ENCODE measurements around the gene MXI1.

The MXI1 gene

DNA sequence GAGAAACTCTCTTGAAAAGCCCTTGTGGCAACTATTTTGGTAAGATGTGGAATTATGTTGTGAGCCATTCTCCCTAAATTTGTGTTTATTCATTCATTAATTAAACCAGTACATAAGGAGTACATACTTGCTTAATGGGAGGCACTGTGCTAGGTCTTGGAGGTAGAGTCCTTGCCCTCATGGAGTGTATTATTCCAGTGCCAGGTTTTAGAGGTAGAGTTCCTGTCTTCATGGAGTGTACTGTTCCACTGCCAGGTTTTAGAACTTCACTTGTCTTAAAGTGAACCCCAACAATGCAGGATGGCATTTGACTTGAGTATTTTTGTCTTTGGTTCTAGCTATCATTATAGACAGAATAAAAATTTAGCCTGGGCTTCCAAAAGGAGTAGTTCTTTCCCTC, 8.8 kb downstream of the MXI1 start:
- DNase-seq = no peak

DNA sequence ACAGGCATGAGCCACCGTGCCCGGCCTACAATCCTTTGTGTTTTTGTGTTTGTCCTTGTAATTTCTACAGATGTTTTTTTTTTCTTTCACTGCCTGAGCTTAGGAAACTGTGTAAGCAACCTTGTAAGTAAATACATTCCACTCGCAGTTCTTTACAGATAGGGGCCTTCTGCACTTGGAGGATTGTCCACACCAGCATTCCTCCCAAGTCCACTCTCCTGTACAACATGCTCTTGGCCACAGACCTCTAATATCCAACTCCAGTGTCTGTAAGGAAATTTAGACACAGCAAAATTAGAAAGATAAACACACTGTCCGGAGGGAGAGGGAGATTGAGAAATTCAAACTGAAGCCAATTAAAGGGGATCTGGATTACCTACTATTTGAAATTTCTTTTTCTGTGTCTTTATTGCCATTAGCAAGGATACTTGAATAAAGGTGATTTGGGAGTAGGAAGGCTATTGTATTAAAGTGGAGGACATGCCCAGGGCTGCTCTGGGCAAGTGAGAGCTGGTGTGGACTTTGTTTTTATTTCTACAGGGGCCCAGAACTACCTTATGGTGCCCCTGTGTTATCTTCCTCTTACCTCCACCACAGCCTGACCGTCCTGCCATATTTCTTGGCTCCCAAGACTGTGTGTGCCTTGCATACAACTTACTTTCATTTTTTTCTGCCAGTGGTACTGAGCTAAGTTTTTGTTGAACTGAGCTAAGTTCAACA, 9.7 kb downstream of the MXI1 start:
- DNase-seq = no peak

DNA sequence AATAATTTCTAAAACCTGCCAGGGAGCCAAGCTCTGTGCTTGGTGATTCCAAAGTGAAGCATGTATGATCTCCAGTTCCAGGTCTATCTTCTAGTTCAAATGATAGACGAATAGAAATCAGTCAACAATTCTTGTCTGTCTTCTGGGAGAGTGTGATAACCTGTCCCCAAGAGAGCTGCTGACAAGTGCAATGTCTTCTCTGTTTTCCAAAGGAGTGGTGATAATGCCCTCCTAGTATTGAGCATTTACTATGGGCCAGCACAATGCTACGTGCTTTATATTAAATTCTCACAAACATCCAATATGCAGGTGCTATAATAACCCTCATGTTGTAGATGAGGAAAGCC, 10.2 kb downstream of the MXI1 start:
- DNase-seq = no peak

DNA sequence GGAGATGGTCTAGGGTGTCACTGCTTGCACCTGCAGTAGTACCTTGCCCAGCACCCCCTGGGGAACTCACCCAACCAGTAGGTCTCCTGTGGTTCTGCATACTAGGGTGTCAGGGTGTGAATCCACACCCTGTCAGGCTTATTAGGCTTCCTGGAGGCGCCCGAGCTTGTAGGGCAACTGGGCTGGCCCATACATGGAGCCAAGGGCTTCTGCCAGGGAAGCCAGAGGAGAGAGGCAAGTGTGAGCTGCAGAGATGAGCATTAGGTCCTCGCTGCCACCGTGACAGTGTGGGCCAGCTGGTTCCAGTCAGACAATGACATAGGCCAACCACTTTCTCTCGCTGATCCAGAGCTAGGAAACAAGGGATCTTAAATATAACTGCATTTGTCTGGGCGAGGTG, 11.2 kb downstream of the MXI1 start:
- no peak for DNase-seq

DNA sequence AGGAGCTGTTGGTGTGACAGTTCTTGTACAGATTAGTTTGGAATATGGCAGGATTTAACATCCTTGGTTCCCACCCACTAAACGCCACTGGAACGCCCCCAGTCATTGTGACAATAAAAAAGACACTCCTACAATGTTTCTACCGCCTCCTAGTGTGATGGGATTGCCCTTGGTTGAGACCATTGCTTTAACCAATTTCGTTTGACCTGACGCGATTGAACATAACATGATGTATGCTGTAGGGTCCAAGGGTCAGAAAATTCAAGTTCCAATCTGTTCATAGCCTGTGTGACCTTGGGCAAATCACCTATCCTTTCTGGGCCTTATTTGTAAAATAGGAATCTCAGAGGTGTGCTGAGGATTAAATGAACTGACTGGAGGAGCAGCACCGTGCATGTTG, 12.5 kb downstream of the MXI1 start:
- no peak for DNase-seq

DNA sequence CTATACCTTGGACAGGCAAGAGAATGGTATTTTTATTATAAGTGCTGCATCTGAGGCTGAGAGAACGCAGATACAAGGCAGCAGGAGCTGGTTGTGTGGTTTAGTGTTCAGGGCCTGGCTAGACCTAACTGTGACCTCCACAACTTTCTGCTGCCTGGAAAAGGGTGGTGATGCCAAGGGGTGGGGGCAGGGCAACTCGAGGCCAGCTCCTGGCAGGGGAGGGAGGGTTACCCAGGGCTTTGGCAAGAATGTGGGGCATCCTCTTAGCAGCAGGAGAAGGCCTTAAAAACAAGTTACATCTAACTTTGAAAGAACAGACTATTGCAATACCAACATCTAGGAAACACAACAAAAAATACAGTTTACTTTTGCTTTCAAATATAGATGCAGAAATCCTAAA, 13.0 kb downstream of the MXI1 start:
- no peak for DNase-seq

DNA sequence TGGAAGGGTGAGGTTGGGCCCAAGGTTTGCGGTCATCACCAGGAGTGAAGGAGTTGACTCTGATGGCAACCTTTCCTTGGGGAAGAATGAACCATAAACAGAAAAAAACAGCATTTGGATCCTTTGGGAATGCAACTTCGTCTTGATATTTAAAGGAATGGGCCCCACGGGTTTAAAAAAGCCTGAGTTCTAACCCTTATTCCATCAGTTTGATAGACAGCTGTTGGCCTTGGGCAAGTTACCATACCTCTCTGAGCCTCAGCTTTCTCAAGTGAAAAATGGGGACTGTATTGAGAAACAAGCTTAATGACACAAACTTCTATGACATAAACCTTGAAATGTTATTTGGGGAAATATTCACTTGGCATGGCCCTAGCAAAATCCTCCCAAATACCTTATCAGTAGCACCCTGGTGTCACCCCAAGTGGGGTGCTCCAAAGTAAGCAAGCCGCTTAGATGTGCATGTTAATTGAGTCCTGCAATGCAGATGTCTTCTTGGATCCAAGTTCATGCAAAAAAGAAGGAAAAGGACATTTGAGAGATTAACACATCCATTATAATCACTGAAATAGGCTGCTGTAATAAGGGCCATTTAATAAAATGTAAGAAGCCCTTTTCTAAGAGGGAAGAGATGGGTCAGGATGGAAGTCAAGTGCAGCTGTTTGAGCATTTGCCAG, 13.8 kb downstream of the MXI1 start:
- DNase-seq = no peak

DNA sequence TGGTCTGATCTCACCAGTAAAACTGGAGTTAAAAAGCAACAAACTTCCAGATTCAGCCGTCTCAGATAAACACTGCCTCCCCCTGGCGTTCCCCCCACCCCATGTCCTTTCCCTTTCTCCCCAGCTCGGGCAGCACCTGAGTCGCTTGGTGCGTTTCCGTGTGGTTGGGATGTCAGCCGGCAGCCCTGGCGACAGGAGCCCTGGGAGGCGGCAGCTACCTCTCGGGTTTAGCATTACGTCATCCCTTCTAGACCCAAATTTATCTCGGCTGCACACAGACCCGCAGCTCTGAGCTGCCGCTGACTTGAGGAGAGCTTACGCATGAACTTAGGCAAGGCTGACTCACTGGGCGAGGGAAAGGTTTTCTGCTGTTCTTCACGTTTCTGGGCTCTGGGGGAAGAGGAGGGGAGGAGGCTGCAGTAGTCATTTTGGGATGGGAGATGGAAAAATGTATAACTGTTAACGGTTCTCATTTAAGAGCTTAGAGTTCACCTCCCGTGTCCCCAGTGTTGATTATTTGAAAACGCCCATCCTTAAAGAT, 14.4 kb downstream of the MXI1 start:
- DNase-seq = peak; percentile 78

DNA sequence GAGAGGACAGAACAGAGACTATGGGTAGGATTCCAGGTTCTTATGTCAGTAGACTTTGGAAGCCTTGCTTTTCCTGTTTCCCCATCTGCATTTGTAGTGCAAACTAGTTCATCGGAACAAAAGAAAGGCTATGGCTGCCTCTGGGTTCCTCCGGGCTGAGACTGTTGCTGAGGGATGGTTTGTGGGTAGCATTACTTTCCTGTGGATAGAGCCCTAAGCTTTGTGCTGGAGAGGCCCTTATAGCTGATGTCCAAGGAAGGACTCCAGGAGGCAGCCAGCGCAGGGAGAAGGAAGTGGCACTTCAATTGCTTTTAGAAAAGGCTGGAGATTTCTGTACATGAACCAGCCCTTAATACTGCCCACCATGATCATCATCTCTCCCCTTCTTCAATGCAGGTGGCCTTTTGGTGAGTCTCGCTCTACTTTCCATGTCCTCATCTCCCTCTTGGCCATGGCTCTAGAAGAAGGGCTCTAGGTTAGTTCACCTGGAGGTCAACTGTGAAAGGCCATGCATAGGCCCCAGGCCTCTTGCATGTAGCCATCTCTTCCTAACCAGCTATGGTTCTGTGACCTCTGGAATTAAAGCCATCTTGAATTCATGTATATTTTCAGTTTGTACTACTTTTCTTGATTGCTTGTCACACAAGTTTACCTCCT, 15.4 kb downstream of the MXI1 start:
- DNase-seq = no peak

DNA sequence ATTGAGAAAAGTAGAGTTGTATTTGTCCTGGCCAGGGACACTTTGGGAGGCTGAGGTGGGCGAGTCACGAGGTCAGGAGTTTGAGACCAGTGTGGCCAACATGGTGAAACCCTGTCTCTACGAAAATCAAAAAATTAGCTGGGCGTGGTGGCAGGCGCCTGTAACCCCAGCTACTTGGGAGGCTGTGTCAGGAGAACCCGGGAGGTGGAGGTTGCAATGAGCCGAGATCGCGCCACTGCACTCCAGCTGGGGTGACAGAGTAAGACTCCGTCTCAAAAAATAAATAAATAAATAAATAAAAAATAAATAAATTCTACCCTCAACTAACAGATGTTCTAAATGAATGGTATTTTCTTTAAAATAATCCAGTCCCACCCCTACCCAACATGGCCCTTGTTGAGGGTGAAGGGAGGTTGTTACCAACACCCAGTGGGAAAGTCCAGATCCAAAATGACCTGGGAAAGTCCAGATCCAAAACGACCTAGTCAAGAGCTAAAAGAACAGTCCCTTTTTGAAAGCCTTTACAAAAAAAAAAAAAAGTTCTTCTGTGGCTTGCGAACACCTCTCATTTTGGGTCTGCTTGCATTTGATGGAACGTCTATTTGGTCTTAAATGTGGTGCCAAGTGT, 16.0 kb downstream of the MXI1 start:
- DNase-seq = no peak

DNA sequence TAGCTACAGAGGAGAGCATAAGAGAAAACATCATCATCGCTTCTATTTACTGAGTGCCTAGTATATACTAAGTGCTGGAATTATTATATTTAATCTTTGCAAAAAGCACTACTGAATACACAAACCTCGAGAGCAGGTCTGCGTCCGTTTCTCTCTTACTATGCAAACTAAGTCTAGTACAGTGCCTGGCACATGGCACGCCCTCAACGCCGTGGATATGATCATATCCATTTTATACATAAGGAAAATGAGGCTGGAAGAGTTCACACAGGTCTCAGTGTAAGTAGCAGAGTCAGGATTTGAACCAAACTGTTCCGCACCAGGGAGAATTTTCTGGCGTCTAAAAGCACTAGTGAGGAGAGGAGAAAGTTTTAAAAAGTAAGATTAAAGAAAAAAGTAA, 17.6 kb downstream of the MXI1 start:
- DNase-seq = no peak

DNA sequence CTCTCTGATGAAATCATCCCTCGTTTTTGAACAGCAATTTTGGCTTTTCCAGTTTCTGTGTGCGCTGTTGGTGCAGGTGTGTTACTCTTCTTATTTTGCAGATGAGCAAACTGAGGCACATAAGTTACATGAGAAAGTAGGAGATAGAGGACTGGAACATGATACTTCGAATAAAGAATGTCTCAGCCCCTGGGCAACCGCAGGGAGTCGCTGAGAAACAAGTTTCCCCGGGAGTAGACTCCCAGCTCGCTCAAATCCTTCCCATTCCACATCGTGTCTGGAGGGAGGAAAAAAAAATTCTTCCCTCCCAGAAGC, 18.0 kb downstream of the MXI1 start:
- no peak for DNase-seq

DNA sequence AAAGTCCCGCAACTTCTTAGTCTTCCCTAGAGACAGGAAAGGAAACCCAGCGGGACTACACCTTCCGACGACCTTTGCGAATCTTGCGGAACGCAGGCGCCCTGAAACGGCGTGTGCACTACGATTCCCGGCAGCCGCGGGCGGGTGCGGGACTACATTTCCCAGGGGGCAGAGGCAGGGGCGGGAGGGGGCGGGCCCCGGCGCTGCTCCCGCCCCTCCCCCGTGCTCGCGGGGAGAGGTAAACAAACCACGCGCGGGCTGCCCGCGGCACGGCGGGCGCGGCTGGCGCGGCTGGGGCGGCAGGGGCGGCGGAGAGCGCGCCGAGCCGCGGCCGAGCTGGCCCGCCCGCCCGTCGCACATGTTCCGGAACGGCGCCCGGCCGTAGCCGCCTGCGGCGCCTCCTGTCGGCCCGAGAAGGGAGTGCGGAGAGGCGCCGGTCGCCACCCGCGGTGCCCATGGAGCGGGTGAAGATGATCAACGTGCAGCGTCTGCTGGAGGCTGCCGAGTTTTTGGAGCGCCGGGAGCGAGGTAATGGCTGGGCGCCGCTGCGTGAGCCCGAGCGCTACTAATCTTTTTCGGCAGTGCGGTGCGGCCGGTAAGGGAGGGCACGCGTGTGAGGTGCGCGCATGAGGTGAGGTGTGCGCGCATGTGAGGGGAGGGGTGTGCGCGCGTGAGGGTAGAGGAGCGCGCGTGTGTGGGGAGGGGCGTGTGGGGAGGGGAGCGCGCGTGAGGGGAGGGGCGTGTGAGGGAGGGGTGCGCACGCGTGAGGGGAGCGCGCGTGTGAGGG, 18.5 kb downstream of the MXI1 start:
- DNase-seq = peak; percentile 87

DNA sequence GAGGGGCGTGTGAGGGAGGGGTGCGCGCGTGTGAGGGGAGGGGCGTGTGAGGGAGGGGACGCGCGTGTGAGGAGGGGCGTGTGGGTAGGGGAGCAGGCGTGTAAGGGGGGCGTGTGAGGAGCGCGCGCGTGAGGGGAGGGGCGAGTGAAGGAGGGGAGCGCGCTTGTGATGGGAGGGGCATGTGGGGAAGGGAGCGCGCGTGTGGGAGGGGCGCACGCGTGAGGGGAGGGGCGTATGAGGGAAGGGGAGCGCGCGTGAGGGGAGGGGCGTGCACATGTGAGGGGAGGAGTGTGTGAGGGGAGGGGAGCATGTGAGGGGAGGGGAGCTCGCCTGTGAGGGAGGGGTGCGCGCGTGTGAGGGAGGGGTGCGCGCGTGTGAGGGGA, 19.1 kb downstream of the MXI1 start:
- DNase-seq = peak; percentile 90

DNA sequence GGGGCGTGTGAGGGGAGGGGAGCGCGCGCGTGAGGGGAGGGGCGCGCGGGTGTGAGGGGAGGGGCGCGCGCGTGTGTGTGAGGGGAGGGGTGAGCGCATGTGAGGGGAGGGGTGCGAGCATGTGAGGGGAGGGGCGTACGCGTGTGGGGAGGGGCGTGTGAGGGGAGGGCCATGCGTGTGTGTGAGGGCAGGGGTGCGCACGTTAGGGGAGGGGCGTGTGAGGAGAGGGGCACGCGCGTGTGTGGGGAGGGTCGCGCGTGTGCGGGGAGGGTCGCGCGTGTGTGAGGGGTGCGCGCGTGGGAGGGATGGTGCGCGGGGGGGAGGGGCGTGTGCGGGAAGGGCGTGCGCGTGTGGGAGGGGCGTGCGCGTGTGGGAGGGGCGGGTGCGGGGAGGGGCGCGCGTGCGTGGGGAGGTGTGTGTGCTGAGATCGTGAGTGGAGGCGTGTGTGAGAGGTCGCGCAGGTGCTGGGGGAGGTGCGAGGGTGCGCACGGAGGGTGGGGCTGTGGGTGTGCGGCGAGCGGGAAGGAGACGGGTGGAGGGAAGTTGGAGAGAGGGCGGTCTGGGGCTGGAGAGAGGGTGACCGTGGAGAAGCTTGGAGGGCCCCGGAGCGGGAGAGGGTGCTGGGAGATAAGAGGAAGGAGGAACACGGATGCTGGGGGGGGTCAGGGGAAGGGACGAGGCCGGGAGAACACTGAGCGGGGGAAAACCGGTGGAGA, 19.7 kb downstream of the MXI1 start:
- DNase-seq = peak; percentile 79

DNA sequence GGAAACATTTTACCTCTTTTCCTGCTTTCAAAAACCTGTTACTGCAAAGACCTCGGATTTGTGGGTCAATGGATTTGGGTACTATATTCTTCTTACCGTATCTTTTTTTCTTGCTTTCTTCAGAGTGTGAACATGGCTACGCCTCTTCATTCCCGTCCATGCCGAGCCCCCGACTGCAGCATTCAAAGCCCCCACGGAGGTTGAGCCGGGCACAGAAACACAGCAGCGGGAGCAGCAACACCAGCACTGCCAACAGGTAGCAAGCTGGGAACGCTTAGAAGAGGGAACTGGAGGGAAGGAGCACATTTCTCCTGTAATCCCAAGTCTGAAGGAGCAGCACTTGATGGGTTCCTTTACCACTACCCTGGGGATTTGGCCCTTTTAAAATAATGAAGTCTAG, 20.7 kb downstream of the MXI1 start:
- no peak for DNase-seq

DNA sequence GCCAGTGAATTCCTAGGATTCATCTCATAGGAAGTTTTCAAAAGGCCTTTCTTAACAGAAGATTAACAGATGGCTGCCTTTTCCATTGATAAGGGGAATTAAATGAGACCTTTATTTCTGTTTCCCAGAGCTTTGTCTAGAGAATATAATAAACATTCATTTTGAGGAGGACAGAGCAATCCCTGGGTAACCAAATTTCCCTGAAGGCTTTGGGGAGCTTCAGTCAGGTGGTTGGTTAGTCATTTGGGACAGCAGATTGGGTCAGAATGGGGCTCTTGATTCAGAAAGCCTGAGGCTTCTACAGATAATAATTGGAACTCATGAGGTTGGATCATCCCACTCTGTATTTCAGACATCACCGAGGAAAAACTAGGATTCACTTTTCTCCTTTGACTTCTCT, 21.8 kb downstream of the MXI1 start:
- DNase-seq = no peak

DNA sequence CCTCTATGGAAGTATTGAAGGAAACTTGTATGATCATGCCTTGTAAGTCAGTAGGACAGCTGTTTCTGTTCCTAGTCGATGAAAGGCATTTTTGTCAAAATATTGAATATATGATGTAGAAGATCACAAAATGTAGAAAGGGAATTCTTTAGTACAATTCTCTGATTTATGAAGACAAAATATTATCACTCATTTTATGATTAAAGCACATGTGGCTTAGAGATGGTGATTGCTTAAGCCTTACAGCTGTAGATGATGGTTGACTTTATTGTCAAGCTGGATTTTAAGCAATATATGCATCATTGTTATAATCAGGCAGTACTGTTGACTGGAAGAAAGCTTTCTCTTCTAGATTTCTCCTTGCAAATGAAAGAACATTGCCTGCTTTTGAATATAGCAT, 26.4 kb downstream of the MXI1 start:
- no peak for DNase-seq

DNA sequence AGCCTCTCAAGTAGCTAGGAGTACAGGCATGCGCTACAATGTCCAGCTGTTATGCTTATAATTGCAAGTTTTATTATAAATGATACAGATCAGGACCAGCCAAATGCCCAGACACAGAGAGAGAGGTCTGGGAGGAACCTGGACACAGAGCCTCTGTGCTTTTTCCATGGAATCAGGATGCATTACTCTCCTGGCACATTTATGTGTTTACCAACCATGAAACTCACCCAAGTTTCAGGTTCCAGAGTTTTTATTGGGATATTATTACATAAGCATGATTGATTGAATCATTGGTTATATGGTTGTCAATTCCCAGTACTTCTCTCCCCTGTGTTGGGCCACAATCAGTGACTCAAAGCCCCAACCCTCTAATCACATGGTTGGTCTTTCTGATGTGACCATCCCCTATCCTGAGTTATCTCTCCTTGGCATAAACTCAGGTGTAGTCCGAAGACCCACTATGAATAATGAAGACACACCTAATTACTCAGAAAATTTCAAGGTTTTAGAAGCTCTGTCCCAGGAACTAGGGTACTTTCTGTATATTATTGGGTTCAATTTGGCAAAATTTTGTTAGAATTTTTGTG, 30.6 kb downstream of the MXI1 start:
- no peak for DNase-seq

DNA sequence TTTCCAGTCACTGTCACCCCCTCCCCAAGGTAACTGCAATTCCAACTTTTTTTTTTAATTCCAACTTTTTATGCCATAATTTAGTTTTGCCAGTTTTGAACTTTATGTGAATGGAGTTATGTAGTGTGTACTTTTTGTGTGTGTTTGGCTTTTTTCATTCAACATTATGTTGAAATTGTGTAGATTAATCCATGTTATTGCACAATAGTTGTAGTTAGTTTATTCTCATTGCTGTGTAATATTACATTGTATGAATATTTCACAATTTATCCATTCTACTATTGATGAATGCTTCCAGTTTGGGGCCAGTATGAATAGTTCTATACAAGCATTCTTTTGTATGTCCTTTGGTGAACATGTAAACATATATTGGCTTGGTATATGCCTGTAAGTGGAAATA, 32.5 kb downstream of the MXI1 start:
- DNase-seq = no peak

DNA sequence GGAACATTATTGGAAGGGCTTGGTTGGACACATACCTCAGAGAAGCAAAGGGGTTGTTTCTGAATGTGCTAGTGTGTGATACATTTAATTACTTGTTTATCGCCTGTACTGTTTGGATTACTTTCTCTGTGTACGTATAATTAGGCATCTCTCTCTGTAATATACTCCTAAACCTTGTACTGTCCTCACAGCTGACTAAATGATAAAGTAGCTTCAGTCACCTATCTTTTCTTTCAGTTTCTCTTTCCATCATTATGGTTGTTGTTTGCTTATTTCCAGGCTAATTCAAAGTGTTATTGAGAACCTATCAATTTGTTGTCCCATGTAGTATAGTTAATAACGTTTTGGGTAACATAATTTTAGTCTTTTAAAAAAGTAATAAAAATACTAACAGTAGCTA, 34.0 kb downstream of the MXI1 start:
- no peak for DNase-seq

DNA sequence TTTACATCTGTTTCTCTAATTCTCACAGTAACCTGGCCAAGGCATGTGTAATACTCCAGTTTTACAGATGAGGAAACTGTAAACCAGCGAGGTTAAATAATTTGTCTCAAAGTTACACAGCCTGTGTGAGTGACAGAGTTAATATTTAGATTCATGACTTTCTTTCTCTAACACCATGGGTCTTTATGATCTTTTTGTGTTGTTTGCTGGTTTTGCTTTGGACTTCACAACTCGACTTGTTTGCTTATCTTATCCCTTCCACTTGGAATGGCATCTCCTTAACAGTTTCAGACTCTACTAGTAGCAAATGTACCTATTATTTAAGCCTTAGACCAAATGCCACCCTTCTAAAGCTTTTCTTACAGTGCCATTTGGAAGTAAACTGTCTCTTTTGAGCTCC, 34.4 kb downstream of the MXI1 start:
- DNase-seq = no peak

Measured in stimulated activated CD8-positive, alpha-beta memory T cell treated with anti-CD3 and anti-CD28 coated beads, Interleukin-4, amount 100 ng/mL, for 48 hours (primary cell).